ENCODE results near the gene SLC43A2. TPM values are rescaled to one million over a fixed set of nuclear protein-coding genes. Genes with fewer than 3 reads are reported as not detected.

SLC43A2 gene
- total RNA-seq (2022; extraction: Qiagen RNA extraction; ENCODE audit: low read depth), result 4.0 to 8.0 TPM (median 7.2 TPM) in 5 replicates

DNA sequence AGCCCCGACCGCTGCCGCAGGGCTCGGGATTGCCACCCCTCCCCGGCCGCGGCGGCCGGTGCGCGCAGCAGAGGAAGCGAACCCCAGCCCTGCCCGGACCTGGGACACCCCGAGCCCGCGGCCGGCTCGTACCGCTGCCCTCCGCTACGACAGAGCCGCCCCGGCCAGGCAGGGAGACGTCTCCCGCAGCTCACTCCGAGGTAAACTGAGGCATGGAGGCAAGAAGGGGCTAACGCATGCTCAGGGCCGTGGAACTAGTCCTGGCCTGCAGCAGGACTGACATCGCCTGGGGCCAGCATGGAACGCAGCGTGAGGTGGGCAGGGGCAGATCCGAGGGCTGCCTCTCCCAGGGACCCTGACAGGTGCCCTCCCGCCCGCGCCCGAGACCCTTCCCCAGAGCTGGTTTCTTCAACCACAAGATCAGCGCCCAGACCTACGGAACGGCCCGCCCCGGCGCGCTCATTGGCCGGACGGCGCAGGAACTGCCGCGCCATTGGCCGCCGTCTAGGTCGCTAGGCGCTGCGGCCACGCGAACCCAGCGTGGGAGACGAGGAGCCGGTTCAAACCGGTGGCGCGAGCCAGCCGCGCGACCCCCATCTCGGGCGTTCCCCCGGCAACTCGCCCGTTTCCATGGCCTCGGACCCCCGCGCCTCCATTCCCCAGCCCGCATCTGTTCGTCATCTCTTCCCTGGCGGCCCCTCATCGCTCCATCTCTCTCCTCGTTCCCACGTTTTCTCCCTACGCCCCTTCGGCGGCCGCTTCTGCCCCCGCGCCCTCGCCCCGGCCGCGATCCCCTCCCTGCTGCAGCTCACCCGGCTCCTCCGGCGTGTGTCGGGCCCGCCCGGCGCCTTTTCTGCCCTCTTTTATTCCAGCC lies at the start of gene SLC43A2:
SLC43A2 (minus strand) TSS at position 853 of the 874 bp plus-strand sequence. CDS start 960 bp downstream, outside the sequence.

DNA sequence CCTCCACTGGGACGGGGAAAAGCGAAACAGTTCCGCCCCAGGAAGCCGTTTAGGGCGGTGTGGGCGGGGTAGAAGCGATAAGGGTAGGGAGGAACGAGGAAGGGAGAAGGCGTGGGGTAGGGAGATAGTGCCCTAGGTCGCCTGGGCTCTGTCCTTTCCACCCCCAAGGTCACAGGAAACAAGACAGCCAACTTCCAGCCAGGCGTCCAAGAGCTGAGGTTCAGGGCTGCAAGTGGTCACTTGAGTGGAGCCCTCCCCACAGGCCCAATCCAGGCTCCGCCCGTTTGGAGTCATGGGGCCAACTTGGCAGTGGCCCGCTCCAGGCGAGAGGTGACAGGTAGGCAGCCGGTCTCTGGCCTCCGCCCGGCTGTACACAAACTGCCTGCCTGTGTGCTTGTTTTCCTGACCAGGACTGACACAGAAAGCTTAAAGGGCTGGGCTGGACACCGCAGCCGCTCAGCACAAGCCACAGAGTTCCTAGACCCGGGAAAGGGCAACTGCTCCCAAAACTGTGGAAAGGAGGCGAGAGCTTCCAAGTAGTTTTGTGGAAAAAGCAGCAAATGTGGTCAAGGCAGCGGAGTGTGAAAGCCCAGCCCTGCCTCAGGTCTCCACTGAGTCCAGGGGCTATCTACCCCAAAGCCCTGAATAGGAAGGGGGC lies 21.3 kb upstream of the SLC43A2 start, which contains the start of gene RILP:
RILP (minus strand) TSS at position 23 of the 658 bp plus-strand sequence. CDS start 62 bp downstream, outside the sequence.

DNA sequence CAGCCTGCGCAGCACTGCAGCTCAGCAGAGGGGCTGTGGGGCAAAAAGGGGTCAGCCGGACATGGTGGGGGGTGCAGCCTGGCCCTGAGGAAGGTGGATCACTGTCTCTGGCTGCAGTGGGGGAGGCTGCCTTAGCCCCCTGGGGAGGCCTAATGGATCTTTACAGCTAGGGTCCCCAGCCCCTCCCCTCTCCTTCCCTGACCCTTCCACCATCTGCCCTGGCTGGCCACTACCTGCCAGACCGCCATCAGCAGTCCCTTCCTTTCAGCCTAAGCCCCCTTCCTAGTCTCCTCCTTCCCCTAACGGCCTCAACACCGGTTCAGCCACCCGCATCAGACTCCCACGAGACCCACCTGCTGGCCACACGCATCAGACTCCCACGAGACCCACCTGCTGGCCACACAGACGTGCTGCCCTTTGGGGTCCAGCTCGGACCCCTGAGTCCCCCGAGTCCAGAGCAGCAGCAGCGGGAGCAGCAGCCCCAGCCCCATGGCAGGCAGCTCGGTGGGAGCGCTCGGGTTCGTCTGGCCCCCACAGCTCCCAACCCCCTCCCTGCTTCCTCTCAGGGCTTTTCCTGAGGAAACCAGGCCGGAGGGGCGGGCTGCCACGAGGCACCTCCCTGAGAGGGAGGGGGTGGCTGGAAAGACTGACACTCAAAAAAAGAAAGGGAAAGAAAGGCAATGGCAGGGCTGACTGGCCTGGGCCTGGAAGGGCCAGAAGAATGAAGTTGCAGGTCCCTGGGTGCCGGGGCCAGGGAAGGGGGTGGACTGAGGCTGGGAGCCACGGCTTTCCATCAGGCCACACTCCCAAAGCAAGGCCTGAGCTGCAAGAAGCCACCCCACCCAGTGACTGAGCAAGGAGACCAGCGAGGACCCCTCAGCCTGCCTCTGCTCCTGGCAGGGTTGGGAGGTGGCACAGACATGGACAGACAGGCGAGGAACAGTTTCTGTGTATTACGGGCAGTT lies 16.9 kb upstream of the SLC43A2 start, which contains the start of gene SCARF1:
SCARF1 (minus strand) TSS at position 526 of the 965 bp plus-strand sequence; CDS start at position 491, 35 bp downstream.

Other genes with a start within 250 kb of the SLC43A2 start
- 552 to 1,174 TPM (median 614 TPM) in 5 replicates for gene YWHAE, start 228.6 kb downstream of the SLC43A2 start, total RNA-seq (2022; extraction: Qiagen RNA extraction; ENCODE audit: low read depth)
- 59.1 to 84.9 TPM (median 79.0 TPM) in 5 replicates for gene CRK, start 172.6 kb downstream of the SLC43A2 start, total RNA-seq (2022; extraction: Qiagen RNA extraction; ENCODE audit: low read depth)
- gene MYO1C, start 136.1 kb downstream of the SLC43A2 start, total RNA-seq (2022; extraction: Qiagen RNA extraction; ENCODE audit: low read depth), result 106 to 135 TPM (median 127 TPM) in 5 replicates
- gene INPP5K, start 112.2 kb downstream of the SLC43A2 start, total RNA-seq (2022; extraction: Qiagen RNA extraction; ENCODE audit: low read depth), result 20.2 to 25.5 TPM (median 24.4 TPM) in 5 replicates
- gene PITPNA, start 66.0 kb downstream of the SLC43A2 start, total RNA-seq (2022; extraction: Qiagen RNA extraction; ENCODE audit: low read depth), result 62.9 to 75.9 TPM (median 66.4 TPM) in 5 replicates
- 0.22 to 0.37 TPM (median 0.32 TPM) in 5 replicates for gene SCARF1, start 16.9 kb upstream of the SLC43A2 start, total RNA-seq (2022; extraction: Qiagen RNA extraction; ENCODE audit: low read depth)
- gene RILP, start 21.0 kb upstream of the SLC43A2 start, total RNA-seq (2022; extraction: Qiagen RNA extraction; ENCODE audit: low read depth), result 14.4 to 22.3 TPM (median 17.1 TPM) in 5 replicates
- 254 to 337 TPM (median 268 TPM) in 5 replicates for gene PRPF8, start 56.0 kb upstream of the SLC43A2 start, total RNA-seq (2022; extraction: Qiagen RNA extraction; ENCODE audit: low read depth)
- gene TLCD2, start 81.5 kb upstream of the SLC43A2 start, total RNA-seq (2022; extraction: Qiagen RNA extraction; ENCODE audit: low read depth), result 0.98 to 1.6 TPM (median 1.5 TPM) in 5 replicates
- 21.5 to 32.7 TPM (median 29.3 TPM) in 5 replicates for gene WDR81, start 95.9 kb upstream of the SLC43A2 start, total RNA-seq (2022; extraction: Qiagen RNA extraction; ENCODE audit: low read depth)
- gene SERPINF2, start 114.0 kb upstream of the SLC43A2 start, total RNA-seq (2022; extraction: Qiagen RNA extraction; ENCODE audit: low read depth), result 1.2 to 2.1 TPM (median 2.0 TPM) in 5 replicates
- 1.4 to 2.3 TPM (median 2.0 TPM) in 5 replicates for gene SERPINF1, start 133.2 kb upstream of the SLC43A2 start, total RNA-seq (2022; extraction: Qiagen RNA extraction; ENCODE audit: low read depth)
- 7.2 to 9.6 TPM (median 9.0 TPM) in 5 replicates for gene SMYD4, start 201.1 kb upstream of the SLC43A2 start, total RNA-seq (2022; extraction: Qiagen RNA extraction; ENCODE audit: low read depth)
- 63.2 to 90.7 TPM (median 73.1 TPM) in 5 replicates for gene RPA1, start 201.2 kb upstream of the SLC43A2 start, total RNA-seq (2022; extraction: Qiagen RNA extraction; ENCODE audit: low read depth)